Esophagus muscularis mucosa (tissue), 3 donors: ENCODE data around the gene FTO.

ENCODE experiments used
- POLR2A ChIP-seq: fragments of 450-650 bp; IDR thresholded peaks from one replicate; pipeline ENCODE4 v1.6.1; 2017; ENCODE audit warnings: antibody characterized with exemption, moderate library complexity, mild to moderate bottlenecking, low read depth
- TF ChIP-seq, protein P1 (sequence below), 3 experiments: fragments of 200-600 bp in 2 of 3; fragments of 450-650 bp in 1 of 3; sonication (generic) in 2 of 3; IDR thresholded peaks; one replicate each; pipeline ENCODE4 v1.5.1; 2017 to 2019; ENCODE audit warnings: antibody characterized with exemption in 3 of 3, mild to moderate bottlenecking in 2 of 3, moderate library complexity in 1 of 3

DNA sequence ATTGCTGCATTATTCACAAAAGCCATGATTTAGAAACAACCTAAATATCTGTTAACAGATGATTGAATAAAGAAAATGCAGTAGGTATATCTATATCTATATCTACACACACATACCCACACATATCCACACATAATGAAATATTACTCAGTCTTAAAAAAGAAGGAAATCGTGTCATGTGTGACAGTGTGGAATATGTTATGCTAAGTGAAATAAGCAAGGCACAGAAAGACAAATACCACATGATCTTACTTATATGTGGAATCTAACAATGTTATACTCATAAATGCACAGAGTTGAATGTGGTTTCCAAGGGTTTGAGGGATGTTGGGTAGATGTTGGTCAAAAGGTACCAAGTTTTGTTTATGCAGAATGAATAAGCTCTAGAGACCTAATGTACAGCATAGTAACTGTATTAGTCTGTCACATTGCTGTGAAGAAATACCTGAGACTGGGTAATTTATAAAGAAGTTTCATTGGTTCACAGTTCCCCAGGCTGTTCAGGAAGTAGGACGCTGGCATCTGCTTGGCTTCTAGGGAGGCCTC, 156.1 kb downstream of the FTO start:
- TF ChIP-seq, protein P1, sequence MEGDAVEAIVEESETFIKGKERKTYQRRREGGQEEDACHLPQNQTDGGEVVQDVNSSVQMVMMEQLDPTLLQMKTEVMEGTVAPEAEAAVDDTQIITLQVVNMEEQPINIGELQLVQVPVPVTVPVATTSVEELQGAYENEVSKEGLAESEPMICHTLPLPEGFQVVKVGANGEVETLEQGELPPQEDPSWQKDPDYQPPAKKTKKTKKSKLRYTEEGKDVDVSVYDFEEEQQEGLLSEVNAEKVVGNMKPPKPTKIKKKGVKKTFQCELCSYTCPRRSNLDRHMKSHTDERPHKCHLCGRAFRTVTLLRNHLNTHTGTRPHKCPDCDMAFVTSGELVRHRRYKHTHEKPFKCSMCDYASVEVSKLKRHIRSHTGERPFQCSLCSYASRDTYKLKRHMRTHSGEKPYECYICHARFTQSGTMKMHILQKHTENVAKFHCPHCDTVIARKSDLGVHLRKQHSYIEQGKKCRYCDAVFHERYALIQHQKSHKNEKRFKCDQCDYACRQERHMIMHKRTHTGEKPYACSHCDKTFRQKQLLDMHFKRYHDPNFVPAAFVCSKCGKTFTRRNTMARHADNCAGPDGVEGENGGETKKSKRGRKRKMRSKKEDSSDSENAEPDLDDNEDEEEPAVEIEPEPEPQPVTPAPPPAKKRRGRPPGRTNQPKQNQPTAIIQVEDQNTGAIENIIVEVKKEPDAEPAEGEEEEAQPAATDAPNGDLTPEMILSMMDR (IDR thresholded peaks at IDR 0.05) = no peak
- no peak for TF ChIP-seq POLR2A
